ENCODE results near the gene LAMC3.

GRCh38 chr9:130994135-130995085, 14.6 kb upstream of the LAMC3 start:
- TF ChIP-seq CTCF (IDR thresholded peaks at IDR 0.05): no peak
- TF ChIP-seq EZH2 (IDR thresholded peaks at IDR 0.05): no peak

All from neural progenitor cell (in vitro differentiated cells).